Epithelial cell of esophagus (primary cell): ENCODE results near the gene TMEM200A.
A peak's percentile ranks its signal among the peaks of the same experiment; 100 is the strongest.

Source experiments
- DNase-seq: peaks from one replicate; pipeline ENCODE4 v3.0.0; 2010; ENCODE audit warnings: low read depth
- H3K4me3 ChIP-seq: 2 replicates; pipeline ENCODE4 v1.5.1; 2011; ENCODE audit warnings: mild to moderate bottlenecking, low read length, control low read depth
- TF ChIP-seq, protein P1 (sequence below): IDR thresholded peaks from 2 replicates; pipeline ENCODE4 v1.5.1; 2011; ENCODE audit warnings: low read depth, mild to moderate bottlenecking, low read length, control low read depth, inconsistent platforms; ENCODE audit not compliant: insufficient read depth; ENCODE audit errors: missing control alignments

TMEM200A gene

GRCh38 chr6:130470766-130471165, 104.9 kb downstream of the TMEM200A start:
- TF ChIP-seq, protein P1, sequence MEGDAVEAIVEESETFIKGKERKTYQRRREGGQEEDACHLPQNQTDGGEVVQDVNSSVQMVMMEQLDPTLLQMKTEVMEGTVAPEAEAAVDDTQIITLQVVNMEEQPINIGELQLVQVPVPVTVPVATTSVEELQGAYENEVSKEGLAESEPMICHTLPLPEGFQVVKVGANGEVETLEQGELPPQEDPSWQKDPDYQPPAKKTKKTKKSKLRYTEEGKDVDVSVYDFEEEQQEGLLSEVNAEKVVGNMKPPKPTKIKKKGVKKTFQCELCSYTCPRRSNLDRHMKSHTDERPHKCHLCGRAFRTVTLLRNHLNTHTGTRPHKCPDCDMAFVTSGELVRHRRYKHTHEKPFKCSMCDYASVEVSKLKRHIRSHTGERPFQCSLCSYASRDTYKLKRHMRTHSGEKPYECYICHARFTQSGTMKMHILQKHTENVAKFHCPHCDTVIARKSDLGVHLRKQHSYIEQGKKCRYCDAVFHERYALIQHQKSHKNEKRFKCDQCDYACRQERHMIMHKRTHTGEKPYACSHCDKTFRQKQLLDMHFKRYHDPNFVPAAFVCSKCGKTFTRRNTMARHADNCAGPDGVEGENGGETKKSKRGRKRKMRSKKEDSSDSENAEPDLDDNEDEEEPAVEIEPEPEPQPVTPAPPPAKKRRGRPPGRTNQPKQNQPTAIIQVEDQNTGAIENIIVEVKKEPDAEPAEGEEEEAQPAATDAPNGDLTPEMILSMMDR, result no peak

GRCh38 chr6:130473886-130474285, 108.1 kb downstream of the TMEM200A start:
- peak; percentile 82 for DNase-seq
- no peak overlapping the region for H3K4me3 ChIP-seq
- TF ChIP-seq, protein P1, result no peak

More at GRCh38 chr6:130470766-130471165, 104.9 kb downstream of the TMEM200A start:
- no peak overlapping the region for H3K4me3 ChIP-seq
- DNase-seq, result no peak

DNA sequence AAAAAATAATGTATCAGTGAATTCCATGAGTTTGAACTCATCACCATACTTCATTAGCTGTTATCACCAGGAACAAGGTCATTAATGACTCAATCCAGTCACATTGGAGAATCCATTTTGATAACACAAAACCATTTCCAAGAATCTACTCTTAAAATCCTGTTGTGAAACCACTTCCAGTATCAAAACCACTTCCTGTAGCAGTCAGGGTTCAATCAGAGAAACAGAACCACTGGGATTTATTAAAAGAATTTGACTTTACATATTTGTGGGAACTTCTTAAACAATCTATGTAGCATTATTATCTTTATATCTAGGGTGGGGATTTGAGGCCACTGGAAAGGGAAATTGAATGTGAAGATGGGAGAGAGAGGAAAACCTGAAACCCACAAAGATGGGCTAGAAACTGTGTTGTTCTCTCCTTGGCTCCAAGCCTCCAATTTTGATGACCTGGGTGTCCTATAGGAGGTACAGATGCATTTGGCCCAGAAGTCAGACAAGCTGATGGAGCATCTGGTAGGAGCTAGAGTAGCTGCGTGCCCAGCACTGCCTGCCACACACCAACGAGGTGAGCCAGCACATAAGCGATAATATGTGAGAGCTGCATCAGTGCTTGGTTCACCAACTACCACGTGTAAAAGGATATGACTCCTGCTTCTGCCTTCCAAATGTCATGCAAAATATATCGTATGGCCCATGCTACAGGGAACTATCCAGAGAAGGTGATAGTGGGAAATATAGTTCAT, 117.0 kb downstream of the TMEM200A start:
- TF ChIP-seq, protein P1, result no peak
- no peak for DNase-seq
- no peak overlapping the region for H3K4me3 ChIP-seq

GRCh38 chr6:130485870-130486269, 120.1 kb downstream of the TMEM200A start:
- TF ChIP-seq, protein P1, result no peak
- DNase-seq, result no peak

DNA sequence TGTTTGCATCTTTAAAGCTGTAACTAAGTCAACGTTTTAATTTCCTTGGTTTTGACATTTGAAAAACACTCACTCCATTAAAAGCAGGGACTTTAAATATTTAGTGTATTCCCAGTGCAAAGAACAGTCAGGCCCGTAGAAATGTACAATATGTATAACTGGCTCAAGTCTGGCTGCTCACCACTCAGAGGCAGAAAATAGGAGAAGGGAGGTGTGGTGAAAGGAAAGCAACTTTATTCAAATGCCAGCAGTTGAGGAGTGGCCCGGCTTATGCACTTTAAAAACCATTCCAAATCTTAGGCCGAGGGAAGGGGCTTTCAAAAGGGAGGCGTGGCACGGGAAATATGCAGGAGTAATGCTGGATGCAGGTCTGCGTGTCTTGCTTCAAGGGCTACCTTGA, 120.6 kb downstream of the TMEM200A start:
- TF ChIP-seq, protein P1, result no peak
- H3K4me3 ChIP-seq, result no peak overlapping the region
- no peak for DNase-seq

More at GRCh38 chr6:130485870-130486269, 120.1 kb downstream of the TMEM200A start:
- no peak overlapping the region for H3K4me3 ChIP-seq

DNA sequence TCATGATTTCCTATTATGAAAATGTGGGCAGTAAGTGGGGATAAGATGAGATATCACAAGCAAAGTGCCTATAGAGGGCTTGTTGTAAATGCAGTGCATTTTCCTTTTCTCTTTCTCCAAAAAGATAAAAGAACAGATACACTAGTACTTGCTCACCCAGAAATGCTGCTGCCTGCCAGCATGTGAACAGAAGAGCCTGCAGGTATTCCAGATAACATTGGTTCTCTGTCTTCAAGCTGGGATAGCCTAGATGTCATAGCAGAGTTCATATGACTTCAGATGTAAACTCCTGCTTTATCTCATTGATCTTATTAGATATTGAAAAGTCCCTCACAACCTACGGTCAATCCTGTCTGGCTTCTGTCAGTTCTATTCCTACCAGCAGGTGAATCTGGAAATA, 123.7 kb downstream of the TMEM200A start:
- H3K4me3 ChIP-seq, result no peak overlapping the region
- TF ChIP-seq, protein P1, result no peak
- no peak for DNase-seq
